ENCODE measurements around the gene IPP. TPM values are rescaled to one million over a fixed set of nuclear protein-coding genes. Genes with fewer than 3 reads are reported as not detected.

The IPP gene
- total RNA-seq, 1 donor from 2014 or later = 13.3 TPM

- Histone ChIP-seq H3K27ac (ENCODE audit: low read depth, low read length) (no peak overlapping the region), H3K79me2 (ENCODE audit: insufficient read depth, low read length) (no peaks in the 10 kb centered on the region), H4K20me1 (ENCODE audit: insufficient read depth, low read length) (no peaks in the 10 kb centered on the region), H3K4me2 (ENCODE audit: low read length) (no peak overlapping the region), H3K9ac (ENCODE audit: low read length) (no peak overlapping the region), H3K4me3 (ENCODE audit: insufficient read depth, low read depth, low read length) (no peak overlapping the region), H2AFZ (ENCODE audit: low read depth, low read length) (peak overlapping the region; percentile 13), H3K27me3 (ENCODE audit: insufficient read depth, low read length) (no peaks in the 10 kb centered on the region), H3K4me1 (ENCODE audit: insufficient read depth, low read length) (no peaks in the 10 kb centered on the region), H3K36me3 (ENCODE audit: insufficient read depth, low read length) (no peaks in the 10 kb centered on the region), H3K9me3 (ENCODE audit: insufficient read depth, low read depth, low read length) (no peaks in the 10 kb centered on the region)
- Mint-ChIP-seq H3K36me3 (ENCODE audit: low read depth, unreplicated experiment) (no peaks in the 10 kb centered on the region), H3K4me3 (ENCODE audit: unreplicated experiment) (no peak overlapping the region), H3K27me3 (ENCODE audit: low read depth, unreplicated experiment) (peaks cover 12% of the 10 kb centered on the region), H3K27ac (ENCODE audit: unreplicated experiment) (no peak overlapping the region), H3K4me1 (ENCODE audit: low read depth, unreplicated experiment) (no peaks in the 10 kb centered on the region), H3K9me3 (ENCODE audit: unreplicated experiment) (peaks cover 3% of the 10 kb centered on the region)
- FAIRE-seq (no peak), DNase-seq (ENCODE audit: low read depth) (no peak)
- no peak for TF ChIP-seq CTCF (IDR thresholded peaks at IDR 0.05; ENCODE audit: insufficient read depth, low read depth, low read length)
- no peak for TF ChIP-seq EZH2 (IDR thresholded peaks at IDR 0.05; ENCODE audit: insufficient read depth, low read length)
These were observed 43.6 kb upstream of the IPP start for GRCh38 chr1:45793942-45794604.

GRCh38 chr1:45792744-45793143 lies 42.3 kb upstream of the IPP start:
- Histone ChIP-seq H3K79me2 (ENCODE audit: insufficient read depth, low read length) (no peaks in the 10 kb centered on the region), H3K9ac (ENCODE audit: low read length) (no peak overlapping the region), H3K27ac (ENCODE audit: low read depth, low read length) (no peak overlapping the region), H4K20me1 (ENCODE audit: insufficient read depth, low read length) (no peaks in the 10 kb centered on the region), H3K27me3 (ENCODE audit: insufficient read depth, low read length) (no peaks in the 10 kb centered on the region), H3K36me3 (ENCODE audit: insufficient read depth, low read length) (no peaks in the 10 kb centered on the region), H3K4me1 (ENCODE audit: insufficient read depth, low read length) (no peaks in the 10 kb centered on the region), H3K4me2 (ENCODE audit: low read length) (no peak overlapping the region), H3K9me3 (ENCODE audit: insufficient read depth, low read depth, low read length) (no peaks in the 10 kb centered on the region), H2AFZ (ENCODE audit: low read depth, low read length) (no peak overlapping the region), H3K4me3 (ENCODE audit: insufficient read depth, low read depth, low read length) (no peak overlapping the region)
- no peaks in the 10 kb centered on the region for H3K36me3 Mint-ChIP-seq (ENCODE audit: low read depth, unreplicated experiment)
- no peak for FAIRE-seq
- peaks cover 5% of the 10 kb centered on the region for H3K9me3 Mint-ChIP-seq (ENCODE audit: unreplicated experiment)
- no peaks in the 10 kb centered on the region for H3K4me1 Mint-ChIP-seq (ENCODE audit: low read depth, unreplicated experiment)
- DNase-seq (ENCODE audit: low read depth) = no peak
- TF ChIP-seq CTCF (IDR thresholded peaks at IDR 0.05; ENCODE audit: insufficient read depth, low read depth, low read length) = no peak
- no peak for TF ChIP-seq EZH2 (IDR thresholded peaks at IDR 0.05; ENCODE audit: insufficient read depth, low read length)
- H3K27ac Mint-ChIP-seq (ENCODE audit: unreplicated experiment) = no peak overlapping the region
- no peak overlapping the region for H3K4me3 Mint-ChIP-seq (ENCODE audit: unreplicated experiment)
- H3K27me3 Mint-ChIP-seq (ENCODE audit: low read depth, unreplicated experiment) = peaks cover 18% of the 10 kb centered on the region

- H3K36me3 ChIP-seq (ENCODE audit: insufficient read depth, low read length) = no peaks in the 10 kb centered on the region
- H3K27ac ChIP-seq (ENCODE audit: low read depth, low read length) = no peak overlapping the region
- H3K9ac ChIP-seq (ENCODE audit: low read length) = no peak overlapping the region
- DNase-seq (ENCODE audit: low read depth) (no peak), FAIRE-seq (no peak)
- Mint-ChIP-seq H3K4me1 (ENCODE audit: low read depth, unreplicated experiment) (no peaks in the 10 kb centered on the region), H3K9me3 (ENCODE audit: unreplicated experiment) (peaks cover 5% of the 10 kb centered on the region), H3K27ac (ENCODE audit: unreplicated experiment) (no peak overlapping the region), H3K27me3 (ENCODE audit: low read depth, unreplicated experiment) (peaks cover 19% of the 10 kb centered on the region), H3K4me3 (ENCODE audit: unreplicated experiment) (no peak overlapping the region), H3K36me3 (ENCODE audit: low read depth, unreplicated experiment) (no peaks in the 10 kb centered on the region)
- H3K9me3 ChIP-seq (ENCODE audit: insufficient read depth, low read depth, low read length) = no peaks in the 10 kb centered on the region
- no peaks in the 10 kb centered on the region for H3K79me2 ChIP-seq (ENCODE audit: insufficient read depth, low read length)
- no peaks in the 10 kb centered on the region for H3K4me1 ChIP-seq (ENCODE audit: insufficient read depth, low read length)
- no peak for TF ChIP-seq EZH2 (IDR thresholded peaks at IDR 0.05; ENCODE audit: insufficient read depth, low read length)
- TF ChIP-seq CTCF (IDR thresholded peaks at IDR 0.05; ENCODE audit: insufficient read depth, low read depth, low read length) = no peak
- no peaks in the 10 kb centered on the region for H3K27me3 ChIP-seq (ENCODE audit: insufficient read depth, low read length)
- H4K20me1 ChIP-seq (ENCODE audit: insufficient read depth, low read length) = no peaks in the 10 kb centered on the region
- H2AFZ ChIP-seq (ENCODE audit: low read depth, low read length) = no peak overlapping the region
- no peak overlapping the region for H3K4me2 ChIP-seq (ENCODE audit: low read length)
- H3K4me3 ChIP-seq (ENCODE audit: insufficient read depth, low read depth, low read length) = no peak overlapping the region
These were observed 39.1 kb upstream of the IPP start for GRCh38 chr1:45789601-45790000.

Data from astrocyte (in vitro differentiated cells and primary cell).